Measurements from ENCODE around the gene DSCAM. TPM values are rescaled to one million over a fixed set of nuclear protein-coding genes. Genes with fewer than 3 reads are reported as not detected.

DSCAM gene
- total and polyA plus RNA-seq, 2 donors (not counting 3 experiments of a cell fraction or from before 2014, with no cell fraction given) = not detected

- H3K27me3 ChIP-seq (ENCODE audit: control insufficient read depth in 2 of 2, insufficient read depth in 2 of 2, low read length in 2 of 2) = no peaks in the 10 kb centered on the region
- no peak overlapping the region for H2AFZ ChIP-seq (ENCODE audit: low read depth, low read length)
- no peak overlapping the region for H3K4me2 ChIP-seq (ENCODE audit: insufficient read depth, low read length)
- BruUV-seq (replicated peaks) = no TSS peak
- intact Hi-C loops (cut with micrococcal nuclease) = no loop called here
- no peaks in the 10 kb centered on the region for H3K9me1 ChIP-seq (replicated peaks; ENCODE audit: control insufficient read depth, extremely low read depth, insufficient read depth, low read length)
- no peak overlapping the region for H3K9ac ChIP-seq (replicated peaks; ENCODE audit: extremely low read depth, insufficient read depth, low read length)
- TF ChIP-seq CTCF (IDR thresholded peaks at IDR 0.05; ENCODE audit: extremely low read depth in 1 of 2, insufficient read depth in 1 of 2, low read depth in 1 of 2, low read length in 2 of 2) (no peak), MAX (IDR thresholded peaks at IDR 0.05; ENCODE audit: insufficient read depth, insufficient read length) (no peak), POLR2AphosphoS5 (IDR thresholded peaks at IDR 0.05; ENCODE audit: insufficient read depth, low read depth, low read length) (no peak), EZH2 (IDR thresholded peaks at IDR 0.05; ENCODE audit: borderline replicate concordance, low read depth, low read length, severe bottlenecking) (no peak), MYC (IDR thresholded peaks at IDR 0.05; ENCODE audit: low read depth, low read length) (no peak), FOS (IDR thresholded peaks at IDR 0.05; ENCODE audit: borderline replicate concordance, insufficient read depth, low read length) (no peak), JUN (IDR thresholded peaks at IDR 0.05; ENCODE audit: borderline replicate concordance, insufficient read depth, insufficient read length, low read depth) (no peak), GATA2 (IDR thresholded peaks at IDR 0.05; ENCODE audit: insufficient read depth, insufficient read length, low read depth, low read length) (no peak), POLR2A (IDR thresholded peaks at IDR 0.05; ENCODE audit: low read depth, low read length) (no peak)
- DNase-seq (ENCODE audit: low read depth, low spot score) (no peak), FAIRE-seq (no peak)
- CTCF ChIA-PET = no interaction called here
- H3K27ac ChIP-seq (ENCODE audit: insufficient read depth, low read depth, low read length) = no peak overlapping the region
- POLR2A ChIA-PET = no interaction called here
- H4K20me1 ChIP-seq (replicated peaks; ENCODE audit: control insufficient read depth, extremely low read depth, insufficient read depth, low read length) = no peaks in the 10 kb centered on the region
- no peaks in the 10 kb centered on the region for H3K36me3 ChIP-seq (ENCODE audit: control insufficient read depth in 2 of 2, extremely low read depth in 1 of 2, insufficient read depth in 2 of 2, low read length in 2 of 2)
- no peaks in the 10 kb centered on the region for H3K4me1 ChIP-seq (ENCODE audit: control insufficient read depth, extremely low read depth, insufficient read depth, low read length)
- dilution Hi-C loops (cut with MboI; ENCODE audit: extremely low pct_ligation_motif_present, low sequenced_read_pairs) = no loop called here
- no peak overlapping the region for H3K4me3 ChIP-seq (replicated peaks in 1 of 3; ENCODE audit: insufficient read depth in 1 of 3, low read depth in 1 of 3, low read length in 3 of 3)
- H3K79me2 ChIP-seq (ENCODE audit: control insufficient read depth, insufficient read depth, low read length) = no peaks in the 10 kb centered on the region
- peaks cover 16% of the 10 kb centered on the region for H3K9me3 ChIP-seq (replicated peaks; ENCODE audit: control insufficient read depth, insufficient read depth, low read length)
Measured at GRCh38 chr21:40829791-40830190, 17.2 kb downstream of the DSCAM start.
